Neutrophil (primary cell): ENCODE measurements around the gene LIPJ.

ENCODE experiments used
- H3K27ac ChIP-seq: fragments of 200-600 bp; sonication (generic); 2 replicates; pipeline ENCODE4 v1.5.1; 2016; ENCODE audit warnings: mild to moderate bottlenecking, moderate library complexity
- H3K27me3 ChIP-seq: fragments of 200-600 bp; sonication (generic); 2 replicates; pipeline ENCODE4 v1.6.0; 2016; ENCODE audit warnings: mild to moderate bottlenecking
- H3K36me3 ChIP-seq: fragments of 200-600 bp; sonication (generic); 2 replicates; pipeline ENCODE4 v1.5.1; 2017
- H3K4me1 ChIP-seq, 2 experiments: fragments of 200-600 bp in 1 of 2; sonication (generic) in 1 of 2; 1 replicate in 1 of 2; 2 replicates in 1 of 2; pipeline versions ENCODE4 v1.5.1 to v1.6.1; 2013 to 2016; ENCODE audit warnings: low read depth in 1 of 2, low read length in 1 of 2, mild to moderate bottlenecking in 1 of 2, moderate library complexity in 1 of 2; ENCODE audit not compliant: control insufficient read depth in 1 of 2, insufficient read depth in 1 of 2
- H3K4me3 ChIP-seq, 2 experiments: fragments of 200-600 bp in 1 of 2; sonication (generic) in 1 of 2; 1 replicate in 1 of 2; 2 replicates in 1 of 2; pipeline ENCODE4 v1.5.1; 2013 to 2016; ENCODE audit warnings: low read depth in 1 of 2, low read length in 1 of 2, mild to moderate bottlenecking in 1 of 2, moderate library complexity in 1 of 2
- H3K9me3 ChIP-seq: fragments of 200-600 bp; sonication (generic); 2 replicates; pipeline ENCODE4 v1.5.1; 2016
- TF ChIP-seq, protein P1 (sequence below): fragments of 200-600 bp; sonication (generic); IDR thresholded peaks from 2 replicates; pipeline ENCODE4 v1.5.1; 2016; ENCODE audit warnings: antibody characterized with exemption

Gene LIPJ, protein sequence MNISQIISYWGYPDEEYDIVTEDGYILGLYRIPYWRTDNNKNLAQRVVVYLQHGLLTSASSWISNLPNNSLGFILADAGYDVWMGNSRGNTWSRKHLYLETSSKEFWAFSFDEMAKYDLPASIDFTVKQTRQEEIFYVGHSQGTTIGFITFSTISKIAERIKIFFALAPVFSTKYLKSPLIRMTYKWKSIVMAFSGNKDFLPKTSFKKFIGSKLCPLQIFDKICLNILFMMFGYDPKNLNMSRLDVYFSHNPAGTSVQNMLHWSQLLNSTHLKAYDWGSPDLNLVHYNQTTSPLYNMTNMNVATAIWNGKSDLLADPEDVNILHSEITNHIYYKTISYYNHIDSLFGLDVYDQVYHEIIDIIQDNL

DNA sequence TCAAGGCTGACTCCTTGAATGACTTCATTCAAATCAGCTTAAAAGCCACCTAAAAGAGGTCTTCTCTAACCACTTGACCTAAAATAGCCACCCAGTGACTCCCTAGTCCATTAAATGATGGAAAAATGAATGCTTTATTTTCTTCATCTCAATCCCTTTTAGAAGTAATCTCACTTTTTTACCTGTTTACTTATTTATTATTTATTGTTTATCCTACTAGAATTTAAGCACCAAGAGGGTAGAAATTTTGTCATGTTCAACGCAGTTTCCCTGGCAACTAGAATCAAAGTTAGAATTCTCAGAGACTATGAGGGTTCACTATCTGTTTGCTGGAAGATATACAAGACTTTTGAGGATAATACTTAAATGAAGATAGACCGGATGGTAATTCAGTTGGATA, at the start of gene LIPJ:
LIPJ (plus strand) TSS at position 301 of the 400 bp plus-strand sequence. CDS start 3,926 bp downstream, outside the sequence.
- H3K27ac ChIP-seq, result no peak within 1 kb of the TSS
- peaks cover 10% of the 10 kb centered on the region in 2 experiments for H3K4me1 ChIP-seq
- TF ChIP-seq, protein P1, sequence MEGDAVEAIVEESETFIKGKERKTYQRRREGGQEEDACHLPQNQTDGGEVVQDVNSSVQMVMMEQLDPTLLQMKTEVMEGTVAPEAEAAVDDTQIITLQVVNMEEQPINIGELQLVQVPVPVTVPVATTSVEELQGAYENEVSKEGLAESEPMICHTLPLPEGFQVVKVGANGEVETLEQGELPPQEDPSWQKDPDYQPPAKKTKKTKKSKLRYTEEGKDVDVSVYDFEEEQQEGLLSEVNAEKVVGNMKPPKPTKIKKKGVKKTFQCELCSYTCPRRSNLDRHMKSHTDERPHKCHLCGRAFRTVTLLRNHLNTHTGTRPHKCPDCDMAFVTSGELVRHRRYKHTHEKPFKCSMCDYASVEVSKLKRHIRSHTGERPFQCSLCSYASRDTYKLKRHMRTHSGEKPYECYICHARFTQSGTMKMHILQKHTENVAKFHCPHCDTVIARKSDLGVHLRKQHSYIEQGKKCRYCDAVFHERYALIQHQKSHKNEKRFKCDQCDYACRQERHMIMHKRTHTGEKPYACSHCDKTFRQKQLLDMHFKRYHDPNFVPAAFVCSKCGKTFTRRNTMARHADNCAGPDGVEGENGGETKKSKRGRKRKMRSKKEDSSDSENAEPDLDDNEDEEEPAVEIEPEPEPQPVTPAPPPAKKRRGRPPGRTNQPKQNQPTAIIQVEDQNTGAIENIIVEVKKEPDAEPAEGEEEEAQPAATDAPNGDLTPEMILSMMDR, result no peak
- no peaks in the 10 kb centered on the region for H3K36me3 ChIP-seq
- no peak within 1 kb of the TSS for H3K4me3 ChIP-seq
- no peaks in the 10 kb centered on the region for H3K27me3 ChIP-seq
- H3K9me3 ChIP-seq, result no peaks in the 10 kb centered on the region

DNA sequence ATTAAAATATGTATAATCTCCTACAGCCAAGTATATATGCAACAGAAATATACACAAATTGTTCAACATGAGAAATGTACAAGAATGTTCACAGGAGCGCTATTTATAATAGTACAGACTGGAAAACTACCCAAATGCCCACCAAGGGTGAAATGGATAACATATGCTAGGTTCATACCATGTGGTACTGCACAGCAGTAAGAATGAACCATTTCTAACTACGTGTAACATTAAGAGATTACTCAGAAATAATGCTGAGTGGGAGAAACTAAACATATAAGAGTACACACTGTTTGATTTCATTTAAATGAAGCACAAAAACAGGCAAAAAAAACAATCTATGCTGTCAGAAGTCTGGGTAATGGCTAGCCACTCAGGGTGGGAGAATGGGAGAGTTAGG, 49.2 kb upstream of the LIPJ start:
- H3K27ac ChIP-seq, result no peak overlapping the region
- no peak overlapping the region for H3K4me3 ChIP-seq
- H3K4me1 ChIP-seq, result peaks cover 0 to 4% of the 10 kb centered on the region in 2 experiments
- no peaks in the 10 kb centered on the region for H3K9me3 ChIP-seq
- TF ChIP-seq, protein P1, result no peak
- H3K36me3 ChIP-seq, result no peaks in the 10 kb centered on the region
- H3K27me3 ChIP-seq, result no peaks in the 10 kb centered on the region

DNA sequence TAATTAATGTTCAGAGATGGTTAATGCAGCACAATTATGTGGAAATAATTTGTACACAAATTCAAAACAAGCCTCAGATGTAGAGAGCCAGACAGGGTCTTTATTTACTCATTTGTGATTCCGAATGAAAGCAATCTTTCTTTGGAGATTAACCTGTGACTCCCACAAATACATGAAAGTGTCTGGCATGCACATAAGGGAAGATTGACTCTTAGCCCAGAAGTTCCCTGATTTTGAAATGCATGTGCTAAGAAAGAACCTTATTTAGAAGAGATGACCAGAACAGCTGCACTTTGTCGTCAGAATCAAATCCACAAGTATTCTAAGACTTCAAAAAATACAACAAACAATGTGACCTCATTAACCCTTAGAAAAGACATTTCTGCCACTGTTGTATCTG, 48.5 kb upstream of the LIPJ start:
- Histone ChIP-seq H3K4me3 (no peak overlapping the region), H3K27ac (no peak overlapping the region), H3K4me1 (peaks cover 0 to 4% of the 10 kb centered on the region in 2 experiments), H3K27me3 (no peaks in the 10 kb centered on the region), H3K9me3 (no peaks in the 10 kb centered on the region), H3K36me3 (no peaks in the 10 kb centered on the region)
- TF ChIP-seq, protein P1, result no peak

DNA sequence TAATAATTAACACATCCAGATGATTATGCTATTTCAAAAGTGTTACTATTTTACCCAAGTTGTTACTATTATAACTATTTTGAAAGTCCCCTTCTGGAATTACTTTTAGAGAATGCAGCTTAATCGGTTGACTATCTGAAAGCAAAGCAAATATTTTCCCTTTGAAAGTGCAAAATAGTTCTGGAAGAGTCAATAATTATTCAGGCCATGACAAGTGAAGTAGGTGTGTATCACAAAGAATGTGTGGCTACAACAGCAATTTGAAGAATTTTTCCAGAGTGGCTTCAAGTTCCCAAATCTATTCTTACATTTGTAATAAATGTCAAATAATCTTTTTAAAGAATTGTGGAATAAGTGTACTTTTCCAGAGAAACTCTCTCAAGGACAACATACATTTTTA, 46.2 kb upstream of the LIPJ start:
- H3K4me1 ChIP-seq, result no peaks in the 10 kb centered on the region
- H3K27ac ChIP-seq, result no peak overlapping the region
- TF ChIP-seq, protein P1, result no peak
- no peaks in the 10 kb centered on the region for H3K9me3 ChIP-seq
- no peak overlapping the region for H3K4me3 ChIP-seq
- H3K27me3 ChIP-seq, result no peaks in the 10 kb centered on the region
- H3K36me3 ChIP-seq, result no peaks in the 10 kb centered on the region

DNA sequence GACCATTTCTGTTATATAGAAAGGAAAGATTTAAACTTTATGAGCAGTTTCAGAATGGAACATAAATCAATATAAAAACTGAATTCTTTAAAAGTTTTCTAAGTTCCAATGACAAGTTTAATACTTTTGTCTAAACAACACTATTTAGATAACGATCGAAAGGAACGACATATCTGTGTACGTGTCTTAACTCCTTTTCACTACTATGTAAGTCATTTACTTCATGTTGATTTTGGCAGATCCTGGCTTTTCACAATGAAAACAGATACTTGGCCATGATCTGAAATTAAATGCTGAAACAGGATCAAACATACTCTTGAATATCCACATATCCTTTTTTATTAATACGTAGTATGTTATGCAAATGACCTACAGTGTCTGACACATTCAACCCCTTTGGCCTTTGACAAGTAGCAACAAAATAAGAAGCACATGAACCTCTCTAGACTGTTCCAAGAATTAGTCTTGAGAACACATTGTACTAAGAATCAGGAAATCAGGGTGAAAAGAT, 45.4 kb upstream of the LIPJ start:
- Histone ChIP-seq H3K36me3 (no peaks in the 10 kb centered on the region), H3K27me3 (no peaks in the 10 kb centered on the region), H3K4me1 (no peaks in the 10 kb centered on the region), H3K9me3 (no peaks in the 10 kb centered on the region), H3K4me3 (no peak overlapping the region), H3K27ac (no peak overlapping the region)
- TF ChIP-seq, protein P1, result no peak
